Thymus (tissue), 11 donors: ENCODE results near the gene PCCA. TPM values are rescaled to one million over a fixed set of nuclear protein-coding genes. Genes with fewer than 3 reads are reported as not detected.

Experiments
- DNase-seq, 9 donors: peaks; one replicate each; pipeline ENCODE4 v3.0.0-alpha.2; 2013; ENCODE audit warnings: low spot score in 9 of 9, low read depth in 6 of 9, missing footprints in 1 of 9
- H3K27ac ChIP-seq, 2 donors: one replicate each; pipeline ENCODE4 v1.5.1; 2013; ENCODE audit warnings: control low read depth in 1 of 2, low read depth in 1 of 2, low read length in 1 of 2, mild to moderate bottlenecking in 1 of 2, moderate library complexity in 1 of 2
- H3K27me3 ChIP-seq, 2 donors: one replicate each; pipeline ENCODE4 v1.5.1; 2013; ENCODE audit warnings: low read length in 1 of 2; ENCODE audit not compliant: control insufficient read depth in 2 of 2, insufficient read depth in 1 of 2
- H3K36me3 ChIP-seq, 2 donors: one replicate each; pipeline ENCODE4 v1.5.1; 2013; ENCODE audit warnings: low read length in 1 of 2, mild to moderate bottlenecking in 1 of 2, moderate library complexity in 1 of 2; ENCODE audit not compliant: control insufficient read depth in 2 of 2, insufficient read depth in 2 of 2
- H3K4me1 ChIP-seq, 2 donors: one replicate each; pipeline ENCODE4 v1.5.1; 2013; ENCODE audit warnings: low read length in 2 of 2; ENCODE audit not compliant: control insufficient read depth in 2 of 2, insufficient read depth in 2 of 2
- H3K4me3 ChIP-seq, 2 donors: one replicate each; pipeline ENCODE4 v1.5.1; 2013; ENCODE audit warnings: low read length in 2 of 2, control low read depth in 1 of 2, mild to moderate bottlenecking in 1 of 2
- H3K9me3 ChIP-seq, 2 donors: one replicate each; pipeline ENCODE4 v1.5.1; 2013; ENCODE audit warnings: low read length in 1 of 2, mild to moderate bottlenecking in 1 of 2; ENCODE audit not compliant: control insufficient read depth in 2 of 2, insufficient read depth in 1 of 2
- WGBS: extraction: QIAGEN DNeasy Blood & Tissue Kit; methylation state at CpG from one replicate; pipeline ENCODE4 v1.1.7; 2013; 5-methylcytosine and 5-hydroxymethylcytosine counted together
- polyA plus RNA-seq: library from polyadenylated mRNA; stranded (reverse); fragments of 200-250 nt; gene quantifications from one replicate; pipeline ENCODE4 v1.2.3, GENCODE V29; 2013
- total RNA-seq: library from RNA; stranded (reverse); fragments of 120-200 nt; gene quantifications from one replicate; pipeline ENCODE4 v1.2.4, GENCODE V29; 2013
- donor health status: healthy.

The PCCA gene
- total and polyA plus RNA-seq, 2 donors, result 17.9 to 18.2 TPM

GRCh38 chr13:100349594-100349993 lies 260.7 kb downstream of the PCCA start:
- no peak for DNase-seq
- Histone ChIP-seq H3K36me3 (no peaks in the 10 kb centered on the region), H3K4me1 (no peaks in the 10 kb centered on the region), H3K27ac (no peak overlapping the region), H3K27me3 (no peaks in the 10 kb centered on the region), H3K4me3 (no peak overlapping the region), H3K9me3 (no peaks in the 10 kb centered on the region)
- 66% methylated on average over 3 of the region's 3 CpGs for WGBS

GRCh38 chr13:100350601-100351000 lies 261.7 kb downstream of the PCCA start:
- Histone ChIP-seq H3K4me3 (no peak overlapping the region), H3K27ac (no peak overlapping the region), H3K36me3 (no peaks in the 10 kb centered on the region), H3K4me1 (no peaks in the 10 kb centered on the region), H3K27me3 (no peaks in the 10 kb centered on the region), H3K9me3 (no peaks in the 10 kb centered on the region)
- no peak for DNase-seq

GRCh38 chr13:100356426-100356825 lies 267.5 kb downstream of the PCCA start:
- H3K27ac ChIP-seq, result no peak overlapping the region
- DNase-seq, result no peak
- H3K4me1 ChIP-seq, result no peaks in the 10 kb centered on the region
- no peaks in the 10 kb centered on the region for H3K9me3 ChIP-seq
- H3K27me3 ChIP-seq, result no peaks in the 10 kb centered on the region
- 96% methylated on average over 1 of the region's 1 CpG for WGBS
- no peaks in the 10 kb centered on the region for H3K36me3 ChIP-seq
- H3K4me3 ChIP-seq, result no peak overlapping the region

DNA sequence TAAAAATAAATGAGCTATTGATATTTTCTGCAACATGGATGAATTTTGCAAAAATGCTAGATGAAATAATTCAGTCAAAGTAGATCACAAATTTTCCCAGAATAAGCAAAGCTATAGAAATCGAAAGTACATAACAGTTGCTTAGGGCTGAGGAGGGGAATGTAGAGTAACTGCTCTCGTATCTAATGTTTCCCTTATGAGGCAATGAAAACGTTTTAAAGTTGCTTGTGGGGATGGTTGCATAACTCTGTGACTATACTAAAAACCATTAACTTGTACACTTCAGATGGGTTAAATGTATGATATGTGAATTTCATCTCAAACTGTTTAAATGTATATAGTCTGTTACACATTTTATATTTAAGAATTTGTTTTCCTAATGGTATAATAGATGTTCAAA lies 268.0 kb downstream of the PCCA start:
- Histone ChIP-seq H3K27me3 (no peaks in the 10 kb centered on the region), H3K4me1 (no peaks in the 10 kb centered on the region), H3K4me3 (no peak overlapping the region), H3K27ac (no peak overlapping the region), H3K36me3 (no peaks in the 10 kb centered on the region), H3K9me3 (no peaks in the 10 kb centered on the region)
- 93% methylated on average over 3 of the region's 3 CpGs for WGBS
- no peak for DNase-seq

DNA sequence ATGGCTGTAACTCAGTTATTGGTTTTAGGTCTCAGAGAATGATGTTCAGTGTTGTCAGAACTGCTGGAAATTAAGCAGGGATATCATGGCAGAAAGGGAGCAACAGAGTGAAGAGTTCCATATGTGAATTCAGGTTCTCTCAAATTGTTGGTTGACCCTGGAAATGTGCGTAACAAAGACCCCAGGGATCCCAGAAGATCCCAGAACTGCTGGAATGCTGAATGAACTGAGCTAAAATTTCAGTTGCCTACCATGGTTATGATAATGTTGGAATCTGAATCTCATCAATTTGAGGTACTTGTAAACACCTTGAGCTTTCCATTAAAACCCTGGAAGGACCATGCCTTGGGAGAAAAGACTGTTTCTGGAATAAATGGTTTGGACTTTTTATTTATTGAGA lies 268.9 kb downstream of the PCCA start:
- WGBS, result 98% methylated on average over 1 of the region's 1 CpG
- H3K9me3 ChIP-seq, result no peaks in the 10 kb centered on the region
- no peak for DNase-seq
- H3K36me3 ChIP-seq, result no peaks in the 10 kb centered on the region
- no peaks in the 10 kb centered on the region for H3K27me3 ChIP-seq
- H3K4me1 ChIP-seq, result no peaks in the 10 kb centered on the region
- H3K27ac ChIP-seq, result no peak overlapping the region
- H3K4me3 ChIP-seq, result no peak overlapping the region

GRCh38 chr13:100361504-100361903 lies 272.6 kb downstream of the PCCA start:
- Histone ChIP-seq H3K27me3 (no peaks in the 10 kb centered on the region), H3K36me3 (no peaks in the 10 kb centered on the region), H3K4me1 (no peaks in the 10 kb centered on the region), H3K9me3 (no peaks in the 10 kb centered on the region), H3K27ac (no peak overlapping the region), H3K4me3 (no peak overlapping the region)
- WGBS, result 98% methylated on average over 2 of the region's 2 CpGs
- no peak for DNase-seq

GRCh38 chr13:100362371-100362770 lies 273.5 kb downstream of the PCCA start:
- no peaks in the 10 kb centered on the region for H3K4me1 ChIP-seq
- no peak overlapping the region for H3K27ac ChIP-seq
- 97% methylated on average over 2 of the region's 2 CpGs for WGBS
- DNase-seq, result no peak
- H3K36me3 ChIP-seq, result no peaks in the 10 kb centered on the region
- H3K9me3 ChIP-seq, result no peaks in the 10 kb centered on the region
- H3K4me3 ChIP-seq, result no peak overlapping the region
- H3K27me3 ChIP-seq, result no peaks in the 10 kb centered on the region

GRCh38 chr13:100362781-100363180 lies 273.9 kb downstream of the PCCA start:
- DNase-seq, result no peak
- no peaks in the 10 kb centered on the region for H3K27me3 ChIP-seq
- no peak overlapping the region for H3K27ac ChIP-seq
- H3K4me3 ChIP-seq, result no peak overlapping the region
- no peaks in the 10 kb centered on the region for H3K9me3 ChIP-seq
- 89% methylated on average over 1 of the region's 1 CpG for WGBS
- no peaks in the 10 kb centered on the region for H3K36me3 ChIP-seq
- H3K4me1 ChIP-seq, result no peaks in the 10 kb centered on the region

DNA sequence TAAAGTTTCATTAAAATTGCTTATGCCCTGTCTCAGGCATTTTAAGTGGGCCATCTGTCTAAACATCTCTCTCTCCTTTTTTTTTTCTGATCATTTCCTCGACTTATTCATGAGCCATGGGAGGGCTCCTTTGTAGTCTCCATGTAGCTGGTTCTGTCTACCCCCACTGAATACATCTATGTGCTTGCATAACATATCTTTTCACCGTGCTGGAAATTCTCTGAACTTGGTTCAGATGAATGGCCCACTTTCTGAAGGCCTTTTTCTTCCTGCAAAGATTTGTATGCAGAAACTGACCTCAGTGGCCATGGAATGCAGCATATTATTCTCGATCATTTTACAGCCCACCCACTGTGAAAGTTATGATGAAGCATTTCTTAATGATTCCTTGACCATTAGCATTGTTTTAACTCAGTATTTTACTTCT lies 274.4 kb downstream of the PCCA start:
- H3K36me3 ChIP-seq, result no peaks in the 10 kb centered on the region
- WGBS, result 92% methylated on average over 3 of the region's 3 CpGs
- H3K27me3 ChIP-seq, result no peaks in the 10 kb centered on the region
- no peak overlapping the region for H3K4me3 ChIP-seq
- no peaks in the 10 kb centered on the region for H3K4me1 ChIP-seq
- DNase-seq, result no peak
- no peak overlapping the region for H3K27ac ChIP-seq
- H3K9me3 ChIP-seq, result no peaks in the 10 kb centered on the region

DNA sequence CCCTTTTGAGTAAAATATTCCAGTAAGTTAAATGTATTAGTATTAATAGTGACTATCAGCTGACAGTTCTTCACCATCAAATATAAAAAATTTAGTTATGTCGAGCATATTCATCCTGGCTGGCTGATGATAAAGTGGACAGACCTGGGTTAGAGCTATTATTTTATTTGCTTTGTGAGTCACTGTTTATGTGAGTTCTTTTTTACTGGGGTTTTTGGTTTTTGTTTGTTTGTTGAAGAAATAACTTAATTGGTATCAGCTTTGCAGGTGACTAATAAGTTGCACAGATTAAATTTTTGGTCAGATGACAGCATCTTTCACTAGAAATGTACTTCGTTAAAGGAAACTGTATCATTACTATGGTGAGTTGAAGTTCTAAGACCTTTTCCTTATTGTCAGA lies 275.0 kb downstream of the PCCA start:
- H3K4me1 ChIP-seq, result no peaks in the 10 kb centered on the region
- no peak overlapping the region for H3K4me3 ChIP-seq
- no peaks in the 10 kb centered on the region for H3K9me3 ChIP-seq
- WGBS, result 99% methylated on average over 2 of the region's 2 CpGs
- DNase-seq, result no peak
- no peak overlapping the region for H3K27ac ChIP-seq
- H3K36me3 ChIP-seq, result no peaks in the 10 kb centered on the region
- no peaks in the 10 kb centered on the region for H3K27me3 ChIP-seq
